Endodermal cell (in vitro differentiated cells): ENCODE measurements around the gene GPX4. TPM values are rescaled to one million over a fixed set of nuclear protein-coding genes. Genes with fewer than 3 reads are reported as not detected.
A peak's percentile ranks its signal among the peaks of the same experiment; 100 is the strongest.

Source experiments
- DNase-seq: peaks from one replicate; pipeline ENCODE4 v3.0.0-alpha.2; 2017
- H3K27ac ChIP-seq: 2 replicates; pipeline ENCODE4 v1.5.1; 2013; ENCODE audit warnings: mild to moderate bottlenecking, low read depth, low read length, moderate library complexity
- H3K27me3 ChIP-seq: 2 replicates; pipeline ENCODE4 v1.6.1; 2013; ENCODE audit warnings: mild to moderate bottlenecking, low read length, moderate library complexity; ENCODE audit not compliant: insufficient read depth, control insufficient read depth, poor library complexity, severe bottlenecking
- H3K36me3 ChIP-seq: 2 replicates; pipeline ENCODE4 v1.7.0; 2013; ENCODE audit warnings: mild to moderate bottlenecking, low read length, moderate library complexity; ENCODE audit not compliant: control insufficient read depth, insufficient read depth
- H3K4me1 ChIP-seq: one replicate; pipeline ENCODE4 v1.7.0; 2013; ENCODE audit warnings: low read length; ENCODE audit not compliant: control insufficient read depth, insufficient read depth
- H3K4me3 ChIP-seq: 2 replicates; pipeline ENCODE4 v1.5.1; 2013; ENCODE audit warnings: mild to moderate bottlenecking, low read length, moderate library complexity
- H3K9ac ChIP-seq: 2 replicates; pipeline ENCODE4 v1.6.1; 2013; ENCODE audit warnings: mild to moderate bottlenecking, low read length, moderate library complexity; ENCODE audit not compliant: poor library complexity, severe bottlenecking; ENCODE audit errors: extremely low read depth
- H3K9me3 ChIP-seq: 2 replicates; pipeline ENCODE4 v1.6.1; 2013; ENCODE audit warnings: mild to moderate bottlenecking, low read length, moderate library complexity; ENCODE audit not compliant: control insufficient read depth
- H3K27ac Mint-ChIP-seq: 2 replicates; pipeline ENCODE4 v1.8.0; 2020; ENCODE audit warnings: mixed read lengths
- H3K27me3 Mint-ChIP-seq: 2 replicates; pipeline ENCODE4 v1.8.0; 2021; ENCODE audit warnings: mild to moderate bottlenecking, mixed read lengths; ENCODE audit not compliant: insufficient read depth
- H3K36me3 Mint-ChIP-seq: 2 replicates; pipeline ENCODE4 v1.8.0; 2020; ENCODE audit warnings: low read depth, mixed read lengths
- H3K4me1 Mint-ChIP-seq: 2 replicates; pipeline ENCODE4 v1.8.0; 2020; ENCODE audit warnings: mixed read lengths
- H3K4me3 Mint-ChIP-seq: 2 replicates; pipeline ENCODE4 v1.8.0; 2020; ENCODE audit warnings: mild to moderate bottlenecking, moderate library complexity, mixed read lengths
- H3K9me3 Mint-ChIP-seq: 2 replicates; pipeline ENCODE4 v1.8.0; 2020; ENCODE audit warnings: mild to moderate bottlenecking, mixed read lengths
- CTCF ChIP-seq: fragments of 200-600 bp; sonication (generic); conservative IDR thresholded peaks from 2 replicates; pipeline ENCODE4 v1.5.0; 2021; ENCODE audit warnings: antibody characterized with exemption, mild to moderate bottlenecking
- WGBS, 2 experiments: methylation state at CpG; one replicate each; pipeline versions ENCODE4 v1.1.5 to v1.1.7; 2013; ENCODE audit warnings: missing lambda C conversion rate in 2 of 2, mixed read lengths in 1 of 2; ENCODE audit not compliant: insufficient coverage in 1 of 2, insufficient read length in 1 of 2; 5-methylcytosine and 5-hydroxymethylcytosine counted together
- total RNA-seq, 2 donors: library from RNA; stranded (reverse); fragmentation: NEBNext Ultra II Directional in 1 of 2; extraction: Animal tissue kit (Norgen Biotek cat#: 25700) in 1 of 2; gene quantifications; 2 replicates in 1 of 2; 3 replicates in 1 of 2; pipeline ENCODE4 v1.2.1, GENCODE V29; 2021

The GPX4 gene
- total RNA-seq, 2 donors from 2014 or later, result 331 to 449 TPM

GRCh38 chr19:1111641-1112267 lies 8.0 kb downstream of the GPX4 start:
- H3K4me3 ChIP-seq, result no peak overlapping the region
- H3K27me3 ChIP-seq, result no peaks in the 10 kb centered on the region
- H3K27ac Mint-ChIP-seq, result no peak overlapping the region
- no peak for TF ChIP-seq CTCF
- H3K9me3 Mint-ChIP-seq, result no peaks in the 10 kb centered on the region
- WGBS, 2 experiments, result 94 to 100% methylated on average over 1 to 17 of the region's 18 CpGs
- H3K36me3 Mint-ChIP-seq, result peaks cover 3% of the 10 kb centered on the region
- H3K4me3 Mint-ChIP-seq, result no peak overlapping the region
- peaks cover 19% of the 10 kb centered on the region for H3K36me3 ChIP-seq
- H3K9ac ChIP-seq, result no peak overlapping the region
- H3K4me1 Mint-ChIP-seq, result peaks cover 1% of the 10 kb centered on the region
- H3K4me1 ChIP-seq, result no peaks in the 10 kb centered on the region
- no peak overlapping the region for H3K27ac ChIP-seq
- no peak for DNase-seq
- H3K9me3 ChIP-seq, result no peaks in the 10 kb centered on the region
- no peaks in the 10 kb centered on the region for H3K27me3 Mint-ChIP-seq

- Mint-ChIP-seq H3K4me1 (no peaks in the 10 kb centered on the region), H3K9me3 (no peaks in the 10 kb centered on the region), H3K27me3 (no peaks in the 10 kb centered on the region), H3K36me3 (peaks cover 1% of the 10 kb centered on the region), H3K27ac (no peak overlapping the region), H3K4me3 (no peak overlapping the region)
- Histone ChIP-seq H3K9ac (no peak overlapping the region), H3K36me3 (peaks cover 14% of the 10 kb centered on the region), H3K27ac (peak overlapping the region; percentile 63), H3K4me3 (no peak overlapping the region), H3K4me1 (no peaks in the 10 kb centered on the region), H3K27me3 (no peaks in the 10 kb centered on the region), H3K9me3 (no peaks in the 10 kb centered on the region)
- TF ChIP-seq CTCF, result no peak
- 90 to 92% methylated on average over 57 to 71 of the region's 71 CpGs for WGBS, 2 experiments
- DNase-seq, result peak; percentile 92
These were observed 8.7 kb downstream of the GPX4 start for GRCh38 chr19:1112268-1113029.

- no peaks in the 10 kb centered on the region for H3K27me3 ChIP-seq
- TF ChIP-seq CTCF, result peak; percentile 92
- Mint-ChIP-seq H3K4me3 (no peak overlapping the region), H3K36me3 (peaks cover 7% of the 10 kb centered on the region), H3K27ac (no peak overlapping the region), H3K27me3 (no peaks in the 10 kb centered on the region), H3K4me1 (no peaks in the 10 kb centered on the region), H3K9me3 (no peaks in the 10 kb centered on the region)
- peak; percentile 99 for DNase-seq
- peak overlapping the region; percentile 70 for H3K27ac ChIP-seq
- no peak overlapping the region for H3K4me3 ChIP-seq
- H3K9ac ChIP-seq, result peak overlapping the region; percentile 15
- no peaks in the 10 kb centered on the region for H3K4me1 ChIP-seq
- peaks cover 18% of the 10 kb centered on the region for H3K36me3 ChIP-seq
- 57 to 68% methylated on average over 15 to 44 of the region's 44 CpGs for WGBS, 2 experiments
- H3K9me3 ChIP-seq, result no peaks in the 10 kb centered on the region
These were observed 9.5 kb downstream of the GPX4 start for GRCh38 chr19:1113030-1113985.
